22Rv1 (cell line): ENCODE measurements around the gene CELF3.

Source experiments
- H3K27ac ChIP-seq: fragments of 450-650 bp; 2 replicates; pipeline ENCODE4 v1.5.1; 2017
- ZFX ChIP-seq: fragments of 450-650 bp; IDR thresholded peaks from 2 replicates; pipeline ENCODE4 v1.6.1; 2017; ENCODE audit warnings: antibody characterized with exemption, borderline replicate concordance
- TF ChIP-seq, protein P1 (sequence below): fragments of 450-650 bp; IDR thresholded peaks from 2 replicates; pipeline ENCODE4 v1.5.1; 2017; ENCODE audit warnings: mild to moderate bottlenecking

Gene CELF3

DNA sequence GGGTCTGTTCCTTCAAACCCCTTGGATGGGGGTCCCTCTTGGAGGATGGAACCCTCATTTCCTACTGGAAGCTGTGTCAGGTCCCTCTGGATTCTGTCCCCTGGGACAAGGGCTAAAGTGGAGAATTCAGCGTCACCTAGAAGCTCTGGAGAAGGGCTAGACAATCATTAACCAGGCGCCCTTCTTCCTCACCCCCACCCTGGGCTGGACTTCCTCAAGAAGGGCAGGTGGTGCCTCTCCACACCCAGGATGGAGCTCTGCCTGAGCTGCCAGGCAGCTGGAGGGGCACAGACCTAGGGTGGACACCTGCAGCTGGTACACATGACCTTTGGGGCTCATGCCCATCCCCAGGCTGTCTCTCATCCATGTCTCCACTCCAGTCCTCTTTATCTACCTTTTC is 3.6 kb downstream of the CELF3 start:
- TF ChIP-seq, protein P1, sequence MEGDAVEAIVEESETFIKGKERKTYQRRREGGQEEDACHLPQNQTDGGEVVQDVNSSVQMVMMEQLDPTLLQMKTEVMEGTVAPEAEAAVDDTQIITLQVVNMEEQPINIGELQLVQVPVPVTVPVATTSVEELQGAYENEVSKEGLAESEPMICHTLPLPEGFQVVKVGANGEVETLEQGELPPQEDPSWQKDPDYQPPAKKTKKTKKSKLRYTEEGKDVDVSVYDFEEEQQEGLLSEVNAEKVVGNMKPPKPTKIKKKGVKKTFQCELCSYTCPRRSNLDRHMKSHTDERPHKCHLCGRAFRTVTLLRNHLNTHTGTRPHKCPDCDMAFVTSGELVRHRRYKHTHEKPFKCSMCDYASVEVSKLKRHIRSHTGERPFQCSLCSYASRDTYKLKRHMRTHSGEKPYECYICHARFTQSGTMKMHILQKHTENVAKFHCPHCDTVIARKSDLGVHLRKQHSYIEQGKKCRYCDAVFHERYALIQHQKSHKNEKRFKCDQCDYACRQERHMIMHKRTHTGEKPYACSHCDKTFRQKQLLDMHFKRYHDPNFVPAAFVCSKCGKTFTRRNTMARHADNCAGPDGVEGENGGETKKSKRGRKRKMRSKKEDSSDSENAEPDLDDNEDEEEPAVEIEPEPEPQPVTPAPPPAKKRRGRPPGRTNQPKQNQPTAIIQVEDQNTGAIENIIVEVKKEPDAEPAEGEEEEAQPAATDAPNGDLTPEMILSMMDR: no peak
- TF ChIP-seq ZFX: no peak

DNA sequence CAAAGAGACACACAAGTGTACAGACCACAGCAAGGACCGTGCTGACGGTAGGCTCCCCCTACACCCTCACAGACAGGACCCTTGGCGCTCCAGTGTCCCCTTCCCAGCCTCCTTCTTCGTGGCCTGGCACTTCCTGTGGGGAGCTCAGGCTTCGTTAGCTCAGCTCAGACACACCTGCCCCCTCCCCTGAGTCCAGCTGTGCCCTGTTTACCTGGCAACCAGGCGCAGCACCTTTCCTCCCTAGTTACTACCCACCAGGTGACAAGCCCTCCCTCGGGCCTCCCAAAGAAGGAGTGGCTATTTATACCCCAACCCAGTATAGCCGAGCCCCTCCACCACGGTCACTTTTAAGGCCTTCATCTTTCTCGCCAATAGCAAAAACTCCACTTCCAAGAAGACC is 4.7 kb downstream of the CELF3 start:
- TF ChIP-seq ZFX: no peak
- TF ChIP-seq, protein P1: no peak
- H3K27ac ChIP-seq: no peak overlapping the region; the same call in 1 of the 2 replicates

More for the DNA sequence above, 3.6 kb downstream of the CELF3 start:
- H3K27ac ChIP-seq: peak overlapping the region; percentile 59

DNA sequence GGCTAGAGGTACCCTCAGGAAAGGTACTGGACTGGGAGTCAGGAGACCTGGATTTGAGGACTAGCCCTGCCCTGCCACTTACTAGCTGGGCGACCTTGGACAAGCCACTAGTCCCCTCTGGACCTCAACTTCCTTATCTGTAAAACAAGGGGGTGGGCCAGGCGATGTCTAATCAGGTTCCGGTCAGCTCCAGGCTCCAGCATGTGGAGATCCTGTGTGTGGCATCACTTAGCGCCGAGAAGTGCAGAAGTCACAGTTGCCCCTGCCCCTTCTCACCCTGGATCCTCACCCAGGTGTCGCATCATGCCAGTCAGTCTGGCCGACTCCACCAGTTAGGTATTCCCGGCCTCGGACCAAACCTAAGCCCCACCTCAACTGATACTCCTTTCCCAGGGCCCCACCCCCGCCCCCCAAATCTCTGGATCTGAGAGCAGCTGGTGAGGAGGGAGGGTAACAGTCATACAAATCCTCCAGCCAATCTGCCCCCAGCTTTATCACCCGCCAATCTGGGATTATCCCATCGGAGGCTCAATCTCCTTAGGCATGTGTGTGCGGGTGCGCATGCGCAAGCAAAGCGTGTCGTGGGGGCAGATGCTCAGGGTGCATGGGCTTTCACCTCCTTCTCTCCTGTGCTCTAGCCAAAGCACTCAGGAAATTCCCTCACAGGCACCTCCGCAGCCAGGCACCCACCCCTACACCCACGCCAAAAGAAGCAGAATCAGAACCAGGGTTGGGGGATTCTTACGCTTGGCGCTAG is 5.4 kb downstream of the CELF3 start:
- no peak overlapping the region for H3K27ac ChIP-seq
- TF ChIP-seq, protein P1: no peak
- no peak for TF ChIP-seq ZFX

DNA sequence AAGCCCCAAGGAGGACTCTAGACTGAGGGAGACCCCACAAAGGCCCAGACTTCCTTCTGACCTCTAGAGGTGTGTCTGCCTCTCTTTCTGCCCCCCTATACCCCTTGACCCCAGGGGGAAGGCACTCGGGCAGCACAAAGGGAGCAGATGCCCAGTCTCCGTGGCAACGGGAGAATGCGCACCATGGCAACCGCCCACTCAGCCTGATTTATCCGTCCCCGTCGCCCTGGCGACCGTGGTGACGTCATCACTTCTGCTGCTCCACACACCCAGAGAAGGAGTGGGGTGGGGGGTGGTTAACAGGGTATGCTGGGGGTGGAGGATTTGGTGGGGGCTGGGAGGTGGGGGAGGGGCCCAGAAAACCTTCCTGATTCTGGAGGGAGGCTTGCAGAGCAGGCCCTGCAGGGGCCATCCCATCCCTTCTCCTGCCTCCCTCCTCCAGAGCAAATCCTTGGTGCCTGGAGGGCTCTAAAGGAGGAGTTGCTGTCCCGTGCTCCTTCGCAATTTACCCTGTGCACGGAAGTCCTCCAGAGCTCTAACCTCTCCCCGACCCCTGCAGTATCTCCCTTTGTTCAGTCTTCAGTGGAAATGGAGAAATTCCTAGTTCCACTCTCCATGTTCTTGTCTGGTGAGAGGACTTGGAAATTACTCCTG is 6.3 kb downstream of the CELF3 start:
- TF ChIP-seq ZFX: no peak
- TF ChIP-seq, protein P1: no peak
- no peak overlapping the region for H3K27ac ChIP-seq

DNA sequence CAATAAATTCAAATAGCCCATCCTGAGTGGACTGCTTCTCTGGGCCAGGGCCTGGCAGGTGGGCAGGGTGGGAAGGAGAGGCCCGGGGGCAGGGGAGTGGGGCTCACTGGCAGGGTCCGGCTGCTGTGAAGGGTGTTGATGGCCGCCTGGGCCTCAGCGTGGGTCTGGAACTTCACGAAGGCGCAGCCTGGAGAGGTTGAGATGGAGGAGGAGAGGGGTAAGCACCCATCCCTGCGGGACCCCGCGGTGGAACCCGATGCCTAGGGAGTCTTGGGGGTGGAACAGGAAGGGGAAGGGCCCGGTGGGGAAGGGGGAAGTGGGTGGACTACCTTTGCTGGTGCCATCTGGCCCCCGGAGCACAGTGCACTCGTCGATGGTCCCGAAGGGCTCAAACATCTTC is 7.7 kb downstream of the CELF3 start:
- TF ChIP-seq, protein P1: no peak
- TF ChIP-seq ZFX: no peak
- no peak overlapping the region for H3K27ac ChIP-seq

DNA sequence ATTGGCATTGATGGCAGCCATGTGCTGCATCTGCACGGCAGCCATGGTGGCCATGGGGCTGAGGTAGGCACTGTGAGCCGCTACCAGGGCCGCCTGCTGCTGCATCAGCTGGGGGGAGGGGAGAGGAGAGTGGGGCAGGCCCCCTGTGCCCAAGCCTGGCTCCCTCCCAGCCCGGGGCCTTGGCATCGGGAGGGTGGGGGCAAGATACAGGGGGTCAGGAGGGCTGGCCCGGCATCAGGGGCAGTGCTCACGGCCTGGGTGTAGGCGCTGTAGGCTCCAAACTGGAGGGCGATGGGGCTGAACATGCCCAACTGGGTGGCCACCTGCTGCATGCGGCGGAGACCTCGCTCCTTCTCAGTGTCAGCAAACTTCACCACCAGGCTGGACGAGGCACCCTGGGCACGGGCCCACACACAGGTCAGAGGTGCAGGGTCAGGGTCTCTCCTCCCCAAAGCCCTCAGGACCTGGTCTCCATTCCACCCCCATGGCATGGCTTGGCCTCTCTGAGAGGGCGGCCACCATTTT is 9.0 kb downstream of the CELF3 start:
- no peak overlapping the region for H3K27ac ChIP-seq
- TF ChIP-seq ZFX: no peak
- TF ChIP-seq, protein P1: no peak
